Activated CD8-positive, alpha-beta memory T cell treated with anti-CD3 and anti-CD28 coated beads, Interleukin-2, amount 50 U/mL, for 24 hours (primary cell): ENCODE data around the gene BYSL.

ENCODE experiments used
- DNase-seq: peaks from one replicate; pipeline ENCODE4 v3.0.0-alpha.2; 2020; ENCODE audit errors: extremely low read depth

Gene BYSL

GRCh38 chr6:41914869-41915530 lies 6.3 kb upstream of the BYSL start:
- DNase-seq, result no peak

GRCh38 chr6:41917528-41917927 lies 3.8 kb upstream of the BYSL start:
- DNase-seq, result no peak

- no peak for DNase-seq
Measured at GRCh38 chr6:41921712-41921998, 356 bp downstream of the BYSL start.

GRCh38 chr6:41922154-41922553 lies 855 bp downstream of the BYSL start:
- no peak for DNase-seq

- no peak for DNase-seq
Measured at GRCh38 chr6:41927253-41927652, 6.0 kb downstream of the BYSL start.

- no peak for DNase-seq
Measured at GRCh38 chr6:41929924-41930323, 8.6 kb downstream of the BYSL start.

- DNase-seq, result no peak
Measured at GRCh38 chr6:41931792-41932191, 10.5 kb downstream of the BYSL start.

- no peak for DNase-seq
Measured at GRCh38 chr6:41932378-41932777, 11.1 kb downstream of the BYSL start.

- no peak for DNase-seq
Measured at GRCh38 chr6:41934278-41935192, 13.2 kb downstream of the BYSL start.

- no peak for DNase-seq
Measured at GRCh38 chr6:41935193-41935574, 13.9 kb downstream of the BYSL start.

- no peak for DNase-seq
Measured at GRCh38 chr6:41935685-41936072, 14.4 kb downstream of the BYSL start.

- DNase-seq, result peak; percentile 55
Measured at GRCh38 chr6:41936073-41936837, 15.0 kb downstream of the BYSL start.

- DNase-seq, result no peak
Measured at GRCh38 chr6:41937472-41937860, 16.2 kb downstream of the BYSL start.

- DNase-seq, result no peak
Measured at GRCh38 chr6:41937861-41938574, 16.7 kb downstream of the BYSL start.

- no peak for DNase-seq
Measured at GRCh38 chr6:41938590-41939175, 17.4 kb downstream of the BYSL start.

- DNase-seq, result no peak
Measured at GRCh38 chr6:41939176-41939847, 18.0 kb downstream of the BYSL start.

- DNase-seq, result no peak
Measured at GRCh38 chr6:41939848-41940758, 18.8 kb downstream of the BYSL start.

- no peak for DNase-seq
Measured at GRCh38 chr6:41940759-41941279, 19.5 kb downstream of the BYSL start.

GRCh38 chr6:41941280-41942066 lies 20.2 kb downstream of the BYSL start, which contains the start of gene CCND3:
Gene CCND3 (minus strand): TSS chr6:41941808. CDS start chr6:41941649, 159 bp downstream.
- peak; percentile 73 for DNase-seq
